Neutrophil (primary cell): ENCODE data around the gene FBXL17.

Experiments
- H3K27ac ChIP-seq: fragments of 200-600 bp; sonication (generic); 2 replicates; pipeline ENCODE4 v1.5.1; 2016; ENCODE audit warnings: mild to moderate bottlenecking, moderate library complexity
- H3K27me3 ChIP-seq: fragments of 200-600 bp; sonication (generic); 2 replicates; pipeline ENCODE4 v1.6.0; 2016; ENCODE audit warnings: mild to moderate bottlenecking
- H3K36me3 ChIP-seq: fragments of 200-600 bp; sonication (generic); 2 replicates; pipeline ENCODE4 v1.5.1; 2017
- H3K4me1 ChIP-seq, 2 experiments: fragments of 200-600 bp in 1 of 2; sonication (generic) in 1 of 2; 1 replicate in 1 of 2; 2 replicates in 1 of 2; pipeline versions ENCODE4 v1.5.1 to v1.6.1; 2013 to 2016; ENCODE audit warnings: low read depth in 1 of 2, low read length in 1 of 2, mild to moderate bottlenecking in 1 of 2, moderate library complexity in 1 of 2; ENCODE audit not compliant: control insufficient read depth in 1 of 2, insufficient read depth in 1 of 2
- H3K4me3 ChIP-seq, 2 experiments: fragments of 200-600 bp in 1 of 2; sonication (generic) in 1 of 2; 1 replicate in 1 of 2; 2 replicates in 1 of 2; pipeline ENCODE4 v1.5.1; 2013 to 2016; ENCODE audit warnings: low read depth in 1 of 2, low read length in 1 of 2, mild to moderate bottlenecking in 1 of 2, moderate library complexity in 1 of 2
- H3K9me3 ChIP-seq: fragments of 200-600 bp; sonication (generic); 2 replicates; pipeline ENCODE4 v1.5.1; 2016
- TF ChIP-seq, protein P1 (sequence below): fragments of 200-600 bp; sonication (generic); IDR thresholded peaks from 2 replicates; pipeline ENCODE4 v1.5.1; 2016; ENCODE audit warnings: antibody characterized with exemption

The FBXL17 gene

DNA sequence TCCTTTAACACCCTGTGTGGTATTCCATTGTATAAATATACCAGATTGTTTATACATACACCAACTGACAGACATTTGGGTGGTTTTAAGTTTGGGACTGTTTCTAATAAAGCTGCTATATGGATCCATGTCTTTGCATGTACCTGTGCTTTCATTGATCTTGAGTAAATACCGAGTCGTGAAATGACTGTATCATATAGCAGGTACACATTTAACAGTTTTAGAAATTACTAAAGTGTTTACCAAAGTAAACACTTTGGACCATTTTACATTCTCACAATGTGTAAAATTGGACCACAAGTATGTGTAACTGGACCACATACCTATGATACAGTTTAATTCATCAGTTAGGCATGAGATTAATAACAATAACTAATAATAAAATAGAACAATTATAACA is 175.2 kb downstream of the FBXL17 start:
- TF ChIP-seq, protein P1, sequence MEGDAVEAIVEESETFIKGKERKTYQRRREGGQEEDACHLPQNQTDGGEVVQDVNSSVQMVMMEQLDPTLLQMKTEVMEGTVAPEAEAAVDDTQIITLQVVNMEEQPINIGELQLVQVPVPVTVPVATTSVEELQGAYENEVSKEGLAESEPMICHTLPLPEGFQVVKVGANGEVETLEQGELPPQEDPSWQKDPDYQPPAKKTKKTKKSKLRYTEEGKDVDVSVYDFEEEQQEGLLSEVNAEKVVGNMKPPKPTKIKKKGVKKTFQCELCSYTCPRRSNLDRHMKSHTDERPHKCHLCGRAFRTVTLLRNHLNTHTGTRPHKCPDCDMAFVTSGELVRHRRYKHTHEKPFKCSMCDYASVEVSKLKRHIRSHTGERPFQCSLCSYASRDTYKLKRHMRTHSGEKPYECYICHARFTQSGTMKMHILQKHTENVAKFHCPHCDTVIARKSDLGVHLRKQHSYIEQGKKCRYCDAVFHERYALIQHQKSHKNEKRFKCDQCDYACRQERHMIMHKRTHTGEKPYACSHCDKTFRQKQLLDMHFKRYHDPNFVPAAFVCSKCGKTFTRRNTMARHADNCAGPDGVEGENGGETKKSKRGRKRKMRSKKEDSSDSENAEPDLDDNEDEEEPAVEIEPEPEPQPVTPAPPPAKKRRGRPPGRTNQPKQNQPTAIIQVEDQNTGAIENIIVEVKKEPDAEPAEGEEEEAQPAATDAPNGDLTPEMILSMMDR = no peak
- Histone ChIP-seq H3K4me1 (no peaks in the 10 kb centered on the region), H3K36me3 (no peaks in the 10 kb centered on the region), H3K27ac (no peak overlapping the region), H3K9me3 (no peaks in the 10 kb centered on the region), H3K4me3 (no peak overlapping the region), H3K27me3 (no peaks in the 10 kb centered on the region)

DNA sequence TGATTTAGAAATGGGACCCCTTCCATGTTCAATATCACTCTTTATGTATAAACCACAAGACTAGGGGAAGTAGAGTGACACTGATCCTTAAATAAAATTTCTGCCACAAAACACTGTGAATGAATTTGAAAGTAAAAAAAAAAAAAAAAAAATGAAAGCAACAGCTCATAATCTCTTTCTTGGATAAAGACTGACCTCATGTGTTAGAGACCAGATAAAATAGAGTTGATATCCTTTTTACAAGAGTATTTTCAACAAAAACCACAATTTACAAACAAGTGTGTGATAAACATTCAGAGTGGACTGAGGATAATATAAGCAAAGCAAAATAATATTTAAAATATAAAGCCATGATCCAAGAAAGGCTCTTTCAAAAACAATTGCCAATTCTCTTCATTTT is 180.2 kb downstream of the FBXL17 start:
- H3K27ac ChIP-seq = no peak overlapping the region
- no peak overlapping the region for H3K4me3 ChIP-seq
- no peaks in the 10 kb centered on the region for H3K36me3 ChIP-seq
- TF ChIP-seq, protein P1 = no peak
- no peaks in the 10 kb centered on the region for H3K27me3 ChIP-seq
- H3K4me1 ChIP-seq = no peaks in the 10 kb centered on the region
- no peaks in the 10 kb centered on the region for H3K9me3 ChIP-seq

DNA sequence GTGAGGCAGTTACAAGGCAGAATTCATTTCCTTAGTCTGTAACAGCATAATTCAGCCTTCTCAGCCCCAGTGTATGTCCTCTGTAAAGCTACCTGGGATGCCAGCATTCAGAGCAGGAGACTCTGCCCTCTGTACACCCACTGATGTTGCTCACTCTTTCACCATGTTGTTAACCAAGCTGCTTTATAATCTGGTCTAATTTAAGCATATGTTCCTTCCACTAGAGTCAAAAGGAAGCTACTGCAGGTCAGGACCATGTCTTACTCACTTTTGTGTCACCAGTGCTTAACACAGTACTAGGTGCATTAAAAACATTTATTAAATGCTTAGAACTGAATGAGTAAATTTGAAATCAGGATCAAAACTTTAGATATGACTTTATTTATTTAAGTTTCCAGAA is 185.6 kb downstream of the FBXL17 start:
- no peaks in the 10 kb centered on the region for H3K27me3 ChIP-seq
- H3K36me3 ChIP-seq = no peaks in the 10 kb centered on the region
- no peak overlapping the region for H3K27ac ChIP-seq
- no peak overlapping the region for H3K4me3 ChIP-seq
- TF ChIP-seq, protein P1 = no peak
- H3K9me3 ChIP-seq = no peaks in the 10 kb centered on the region
- H3K4me1 ChIP-seq = no peaks in the 10 kb centered on the region

- H3K27me3 ChIP-seq = no peaks in the 10 kb centered on the region
- H3K27ac ChIP-seq = no peak overlapping the region
- no peak overlapping the region for H3K4me3 ChIP-seq
- H3K36me3 ChIP-seq = no peaks in the 10 kb centered on the region
- TF ChIP-seq, protein P1 = no peak
- H3K9me3 ChIP-seq = no peaks in the 10 kb centered on the region
- no peaks in the 10 kb centered on the region for H3K4me1 ChIP-seq
Observed at GRCh38 chr5:108193021-108193795, 188.7 kb downstream of the FBXL17 start.

GRCh38 chr5:108184940-108185339 is 197.0 kb downstream of the FBXL17 start:
- TF ChIP-seq, protein P1 = no peak
- no peaks in the 10 kb centered on the region for H3K4me1 ChIP-seq
- no peaks in the 10 kb centered on the region for H3K27me3 ChIP-seq
- peaks cover 3% of the 10 kb centered on the region for H3K36me3 ChIP-seq
- H3K27ac ChIP-seq = no peak overlapping the region
- H3K4me3 ChIP-seq = no peak overlapping the region
- H3K9me3 ChIP-seq = no peaks in the 10 kb centered on the region
